Right cardiac atrium (tissue), 5 donors: ENCODE results near the gene CLEC12A. TPM values are rescaled to one million over a fixed set of nuclear protein-coding genes. Genes with fewer than 3 reads are reported as not detected.
"Not testable (repeated sequence)": the region's sequence is repeated elsewhere in the genome, so short reads cannot be mapped to it uniquely, and the experiment has no call there.

Experiments
- ATAC-seq, 2 donors: fragments of 200-7000 bp; cut with Tn5 transposase; one replicate each; pipeline versions ENCODE4 v1.8.0 to v1.9.1; 2020; ENCODE audit warnings: moderate library complexity in 2 of 2, mild to moderate bottlenecking in 1 of 2
- DNase-seq, 3 donors: peaks; one replicate each; pipeline ENCODE4 v3.0.0-alpha.2; 2020
- H3K27ac ChIP-seq: one replicate; pipeline ENCODE4 v1.5.1; 2013; ENCODE audit warnings: mild to moderate bottlenecking, low read length, control low read depth, moderate library complexity
- H3K27me3 ChIP-seq: one replicate; pipeline ENCODE4 v1.6.1; 2013; ENCODE audit not compliant: control insufficient read depth, insufficient read depth
- H3K4me1 ChIP-seq: one replicate; pipeline ENCODE4 v1.6.1; 2013; ENCODE audit warnings: low read length; ENCODE audit not compliant: control insufficient read depth, insufficient read depth
- H3K4me3 ChIP-seq: one replicate; pipeline ENCODE4 v1.5.1; 2013; ENCODE audit warnings: low read length, control low read depth
- H3K9me3 ChIP-seq: one replicate; pipeline ENCODE4 v1.6.1; 2013; ENCODE audit warnings: low read length; ENCODE audit not compliant: control insufficient read depth
- WGBS: extraction: QIAGEN DNeasy Blood & Tissue Kit; methylation state at CpG from one replicate; pipeline ENCODE4 v1.1.7; 2013; 5-methylcytosine and 5-hydroxymethylcytosine counted together
- intact Hi-C, 4 donors: fragments of 100-400 bp; cut with DNase I; formaldehyde crosslinking; loops; one replicate each; pipeline versions ENCODE4 v1.11.0 to v1.14.0; 2022 to 2023
- polyA plus RNA-seq: library from polyadenylated mRNA; stranded (reverse); fragments of 200-250 nt; gene quantifications from one replicate; pipeline ENCODE4 v1.2.3, GENCODE V29; 2013
- total RNA-seq, 4 donors: library from RNA; stranded (reverse); fragmentation: NEBNext Ultra II Directional; extraction: Animal tissue kit (Norgen Biotek cat#: 25700); gene quantifications; one replicate each; pipeline ENCODE4 v1.2.1, GENCODE V29; 2021
- donor health status: healthy with polysubstance abuse.
- donor health status: DM: no; HTN: yes; CAD: no.
- donor health status: DM: no; HTN: no; CAD: no.
- donor health status: DM: no; HTN: yes; CAD: no; lungs with severe emphysema.
- donor health status: DM: yes; HTN: yes; CAD: no.

CLEC12A gene
- total and polyA plus RNA-seq, 5 donors = 0.38 to 15.9 (median 1.9) TPM

- intact Hi-C loops = no loop called here
- H3K4me1 ChIP-seq = no peaks in the 10 kb centered on the region
- DNase-seq (no peak), ATAC-seq (no peak)
- H3K27me3 ChIP-seq = no peaks in the 10 kb centered on the region
- 61% methylated on average over 6 of the region's 6 CpGs for WGBS
- no peaks in the 10 kb centered on the region for H3K9me3 ChIP-seq
- H3K4me3 ChIP-seq = no peak overlapping the region
- no peak overlapping the region for H3K27ac ChIP-seq
Measured at GRCh38 chr12:10012630-10013330, 41.6 kb downstream of the CLEC12A start.

DNA sequence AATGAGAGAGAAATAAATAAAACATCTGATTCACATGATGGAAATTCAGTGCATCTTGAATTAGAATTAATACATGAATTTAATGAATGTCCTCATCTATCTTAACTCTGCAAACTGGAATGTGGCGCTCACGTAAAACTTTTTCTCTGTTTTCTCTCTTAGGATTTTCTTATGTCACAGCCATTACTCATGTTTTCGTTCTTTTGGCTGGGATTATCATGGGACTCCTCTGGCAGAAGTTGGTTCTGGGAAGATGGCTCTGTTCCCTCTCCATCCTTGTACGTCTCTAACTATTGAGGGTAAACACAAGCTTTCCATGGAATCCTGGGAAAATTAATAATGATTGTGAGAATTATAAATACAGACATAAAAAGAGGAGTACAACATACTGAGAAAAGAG is 44.2 kb downstream of the CLEC12A start:
- no peak overlapping the region for H3K4me3 ChIP-seq
- DNase-seq (no peak), ATAC-seq (no peak)
- H3K9me3 ChIP-seq = no peaks in the 10 kb centered on the region
- intact Hi-C loops = no loop called here
- no peaks in the 10 kb centered on the region for H3K27me3 ChIP-seq
- WGBS = 70% methylated on average over 4 of the region's 4 CpGs
- H3K4me1 ChIP-seq = no peaks in the 10 kb centered on the region
- H3K27ac ChIP-seq = no peak overlapping the region

GRCh38 chr12:10016881-10017280 is 45.7 kb downstream of the CLEC12A start:
- 10% methylated on average over 1 of the region's 1 CpG for WGBS
- intact Hi-C loops = no loop called here

GRCh38 chr12:10018386-10018785 is 47.2 kb downstream of the CLEC12A start:
- no peaks in the 10 kb centered on the region for H3K9me3 ChIP-seq
- 74% methylated on average over 5 of the region's 5 CpGs for WGBS
- H3K4me3 ChIP-seq = no peak overlapping the region
- no peaks in the 10 kb centered on the region for H3K27me3 ChIP-seq
- ATAC-seq = no peak
- no peak overlapping the region for H3K27ac ChIP-seq
- no peak for DNase-seq
- no peaks in the 10 kb centered on the region for H3K4me1 ChIP-seq
- intact Hi-C loops = no loop called here

More at GRCh38 chr12:10016881-10017280, 45.7 kb downstream of the CLEC12A start:
- H3K4me3 ChIP-seq = no peak overlapping the region
- H3K9me3 ChIP-seq = no peaks in the 10 kb centered on the region
- no peaks in the 10 kb centered on the region for H3K27me3 ChIP-seq
- DNase-seq (no peak), ATAC-seq (no peak)
- no peaks in the 10 kb centered on the region for H3K4me1 ChIP-seq
- H3K27ac ChIP-seq = no peak overlapping the region

DNA sequence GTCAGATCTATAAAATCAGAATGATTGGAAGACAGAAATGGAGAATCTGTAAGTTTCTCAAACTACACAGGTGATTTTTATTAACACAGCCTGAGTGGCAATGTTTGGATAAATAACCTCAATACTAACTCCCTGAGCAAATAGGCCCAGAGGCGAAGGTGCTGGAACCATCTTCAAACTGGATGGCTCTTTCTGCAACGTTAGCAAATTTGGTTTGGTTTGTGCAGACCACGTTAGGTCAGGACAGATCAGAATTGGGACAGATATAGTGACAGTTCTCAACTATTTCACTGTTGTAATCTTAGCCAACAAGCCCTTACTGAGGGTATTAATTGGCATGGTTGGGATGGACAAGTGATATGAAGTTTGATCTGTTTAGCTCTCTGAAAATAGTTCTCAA is 50.1 kb downstream of the CLEC12A start:
- no peak for DNase-seq

GRCh38 chr12:10025236-10025635 is 54.0 kb downstream of the CLEC12A start:
- intact Hi-C loops = no loop called here
- Histone ChIP-seq H3K4me3 (no peak overlapping the region), H3K9me3 (no peaks in the 10 kb centered on the region), H3K27ac (no peak overlapping the region), H3K4me1 (no peaks in the 10 kb centered on the region), H3K27me3 (no peaks in the 10 kb centered on the region)
- DNase-seq (no peak), ATAC-seq (no peak)
- 91% methylated on average over 3 of the region's 3 CpGs for WGBS

More for the DNA sequence above, 50.1 kb downstream of the CLEC12A start:
- Histone ChIP-seq H3K9me3 (no peaks in the 10 kb centered on the region), H3K27me3 (no peaks in the 10 kb centered on the region), H3K27ac (no peak overlapping the region), H3K4me3 (no peak overlapping the region), H3K4me1 (no peaks in the 10 kb centered on the region)
- no peak for ATAC-seq
- WGBS = 58% methylated on average over 3 of the region's 3 CpGs
- intact Hi-C loops = no loop called here

GRCh38 chr12:10026666-10027065 is 55.5 kb downstream of the CLEC12A start:
- ATAC-seq, H3K9me3 ChIP-seq, H3K4me3 ChIP-seq, H3K27me3 ChIP-seq, H3K27ac ChIP-seq, DNase-seq, intact Hi-C loops, H3K4me1 ChIP-seq: not testable (repeated sequence)
- 91% methylated on average over 4 of the region's 4 CpGs for WGBS

- no peaks in the 10 kb centered on the region for H3K27me3 ChIP-seq
- no peak for ATAC-seq
- intact Hi-C loops = no loop called here
- no peak overlapping the region for H3K27ac ChIP-seq
- H3K4me1 ChIP-seq = no peaks in the 10 kb centered on the region
- WGBS = 70% methylated on average over 3 of the region's 3 CpGs
- no peak for DNase-seq
- H3K4me3 ChIP-seq = no peak overlapping the region
- no peaks in the 10 kb centered on the region for H3K9me3 ChIP-seq
Measured at GRCh38 chr12:10027311-10027710, 56.1 kb downstream of the CLEC12A start.

DNA sequence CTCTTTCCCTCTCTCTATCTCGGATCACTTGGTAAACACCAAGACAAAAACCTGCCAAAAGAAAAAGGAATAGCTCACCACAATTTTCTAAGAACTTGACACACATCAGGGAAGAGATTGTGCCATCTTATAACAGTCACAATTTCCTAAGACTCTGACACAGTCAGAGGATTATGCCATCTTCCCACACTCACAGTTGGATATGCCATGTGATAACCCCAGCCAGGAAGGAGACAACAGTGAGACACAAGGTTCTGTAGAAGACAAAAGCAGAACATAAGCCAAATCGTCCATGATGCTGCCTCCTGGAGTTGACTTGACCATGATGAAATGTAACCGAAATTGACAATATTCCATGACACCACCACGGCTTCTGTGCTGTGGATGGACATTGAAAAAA is 56.5 kb downstream of the CLEC12A start:
- WGBS = 57% methylated on average over 4 of the region's 4 CpGs
- H3K9me3 ChIP-seq = no peaks in the 10 kb centered on the region
- no peak overlapping the region for H3K4me3 ChIP-seq
- intact Hi-C loops = no loop called here
- ATAC-seq (peak; percentile 45 to 53), DNase-seq (no peak)
- no peak overlapping the region for H3K27ac ChIP-seq
- no peaks in the 10 kb centered on the region for H3K27me3 ChIP-seq
- no peaks in the 10 kb centered on the region for H3K4me1 ChIP-seq

DNA sequence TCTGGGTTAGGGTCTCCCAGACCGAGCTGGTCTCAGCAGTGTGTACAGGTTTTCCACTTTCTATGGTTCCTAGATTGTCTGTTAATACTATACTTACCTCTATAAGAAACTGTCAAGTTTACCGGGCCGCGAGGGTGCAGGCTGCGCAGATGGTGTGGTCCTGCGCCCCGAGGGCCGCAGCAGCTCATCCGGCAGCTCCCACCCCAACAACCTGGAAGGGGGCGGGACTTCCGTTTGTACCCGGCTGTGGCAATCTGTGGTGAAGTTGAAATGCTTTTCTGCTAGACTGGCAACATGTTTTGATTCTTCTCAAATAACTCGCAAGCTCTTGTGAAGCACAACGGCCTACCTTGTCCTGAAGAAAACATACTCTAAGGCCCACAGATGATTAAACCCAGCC is 59.2 kb downstream of the CLEC12A start, which contains the start of gene CLEC9A:
CLEC9A (plus strand) TSS at position 237 of the 400 bp plus-strand sequence. CDS start 22,006 bp downstream, outside the sequence.
- intact Hi-C loops = loop anchor here in 1 of 4 donors (5.0 kb wide), 1 partner anchor 107 kb away; no protein-coding TSS in a partner anchor
- Histone ChIP-seq H3K27me3 (no peaks in the 10 kb centered on the region), H3K4me3 (no peak within 1 kb of the TSS), H3K9me3 (no peaks in the 10 kb centered on the region), H3K27ac (no peak within 1 kb of the TSS), H3K4me1 (no peaks in the 10 kb centered on the region)
- DNase-seq (no peak), ATAC-seq (no peak)
- WGBS = 96% methylated on average over 14 of the region's 14 CpGs

- 68% methylated on average over 4 of the region's 4 CpGs for WGBS
- Histone ChIP-seq H3K4me3 (no peak overlapping the region), H3K4me1 (no peaks in the 10 kb centered on the region), H3K9me3 (no peaks in the 10 kb centered on the region), H3K27me3 (no peaks in the 10 kb centered on the region), H3K27ac (no peak overlapping the region)
- DNase-seq (no peak), ATAC-seq (no peak)
- intact Hi-C loops = loop anchor here in 1 of 4 donors (5.0 kb wide), 1 partner anchor 106 kb away; no protein-coding TSS in a partner anchor
Measured at GRCh38 chr12:10031321-10031720, 60.1 kb downstream of the CLEC12A start.
